T-cell (primary cell): ENCODE data around the gene KRTAP9-8. TPM values are rescaled to one million over a fixed set of nuclear protein-coding genes. Genes with fewer than 3 reads are reported as not detected.
A peak's percentile ranks its signal among the peaks of the same experiment; 100 is the strongest.
"Not testable (repeated sequence)": the region's sequence is repeated elsewhere in the genome, so short reads cannot be mapped to it uniquely, and the experiment has no call there.

Source experiments
- ATAC-seq, 4 experiments: fragments of 200-7000 bp in 3 of 4; fragments of 150-1000 bp in 1 of 4; cut with Tn5 transposase; replicated peaks in 1 of 4; 1 replicate in 3 of 4; 2 replicates in 1 of 4; pipeline ENCODE4 v1.10.0; 2021; ENCODE audit warnings: moderate library complexity in 3 of 4, mild to moderate bottlenecking in 2 of 4, moderate number of reproducible peaks in 1 of 4
- CTCF ChIA-PET, 2 donors: fragments of 300-600 bp; sonication (Branson Sonifier 250); formaldehyde crosslinking; loops; one replicate each; lab custom pipeline; 2022; ENCODE audit warnings: antibody characterized with exemption in 2 of 2; lab: Charles Lee
- POLR2A ChIA-PET, 2 donors: fragments of 300-600 bp; sonication (Branson Sonifier 250); formaldehyde crosslinking; loops; one replicate each; lab custom pipeline; 2022; ENCODE audit warnings: antibody characterized with exemption in 2 of 2; lab: Charles Lee
- DNase-seq, 35 experiments: peaks; one replicate each; pipeline versions ENCODE4 v3.0.0 to v3.0.0-alpha.2; 2013 to 2023
- H3K27ac ChIP-seq: one replicate; pipeline ENCODE4 v1.5.1; 2013; ENCODE audit warnings: low read length
- H3K27me3 ChIP-seq, 2 experiments: replicated peaks in 1 of 2; 1 replicate in 1 of 2; 2 replicates in 1 of 2; pipeline versions ENCODE4 v1.6.1 to v1.7.0; 2013; ENCODE audit warnings: low read length in 1 of 2, mixed read lengths in 1 of 2; ENCODE audit not compliant: control insufficient read depth in 2 of 2, insufficient read depth in 2 of 2; ENCODE audit errors: extremely low read depth in 1 of 2
- H3K36me3 ChIP-seq, 2 donors: 1 replicate in 1 of 2; 2 replicates in 1 of 2; pipeline versions ENCODE4 v1.6.1 to v1.7.0; 2013; ENCODE audit warnings: low read length in 1 of 2; ENCODE audit not compliant: control insufficient read depth in 2 of 2, insufficient read depth in 1 of 2; ENCODE audit errors: extremely low read depth in 1 of 2
- H3K4me1 ChIP-seq, 2 experiments: 1 replicate in 1 of 2; 2 replicates in 1 of 2; pipeline versions ENCODE4 v1.6.1 to v1.7.0; 2013; ENCODE audit warnings: low read length in 2 of 2, mixed read lengths in 1 of 2; ENCODE audit not compliant: insufficient read depth in 2 of 2, control insufficient read depth in 1 of 2; ENCODE audit errors: extremely low read depth in 1 of 2
- H3K4me3 ChIP-seq, 2 donors: 1 replicate in 1 of 2; 2 replicates in 1 of 2; pipeline versions ENCODE4 v1.5.1 to v1.7.0; 2013; ENCODE audit warnings: mild to moderate bottlenecking in 2 of 2, low read length in 1 of 2, moderate library complexity in 1 of 2; ENCODE audit not compliant: control insufficient read depth in 1 of 2; ENCODE audit errors: extremely low read depth in 1 of 2
- H3K9me3 ChIP-seq: 2 replicates; pipeline ENCODE4 v1.7.0; 2013
- H3K27ac Mint-ChIP-seq, 2 donors: one replicate each; pipeline ENCODE4 v1.8.0; 2020 to 2021; ENCODE audit warnings: mild to moderate bottlenecking in 2 of 2, mixed read lengths in 2 of 2
- H3K27me3 Mint-ChIP-seq, 2 donors: one replicate each; pipeline ENCODE4 v1.8.0; 2021 to 2022; ENCODE audit warnings: mixed read lengths in 2 of 2
- H3K36me3 Mint-ChIP-seq: one replicate; pipeline ENCODE4 v1.8.0; 2021; ENCODE audit warnings: mixed read lengths
- H3K4me1 Mint-ChIP-seq, 3 donors: one replicate each; pipeline ENCODE4 v1.8.0; 2020 to 2022; ENCODE audit warnings: mixed read lengths in 3 of 3, mild to moderate bottlenecking in 1 of 3
- H3K4me3 Mint-ChIP-seq, 3 donors: one replicate each; pipeline ENCODE4 v1.8.0; 2020 to 2022; ENCODE audit warnings: mild to moderate bottlenecking in 3 of 3, mixed read lengths in 3 of 3, moderate library complexity in 3 of 3
- H3K9me3 Mint-ChIP-seq, 3 donors: one replicate each; pipeline ENCODE4 v1.8.0; 2020 to 2022; ENCODE audit warnings: mixed read lengths in 3 of 3
- WGBS: methylation state at CpG from one replicate; pipeline ENCODE4 v1.1.5; 2013; ENCODE audit warnings: missing lambda C conversion rate; ENCODE audit not compliant: insufficient coverage; 5-methylcytosine and 5-hydroxymethylcytosine counted together
- total RNA-seq, 35 experiments: library from RNA in 6 of 35; stranded (reverse) in 6 of 35; fragments of 120-200 nt in 1 of 35; gene quantifications; one replicate each; pipeline versions ENCODE4 v1.2.1 to v1.2.4 and lab custom pipeline; 2013 to 2026

The KRTAP9-8 gene
- total RNA-seq, 5 donors from 2014 or later (not counting 1 experiment from before 2014, with no cell fraction given), result not detected

DNA sequence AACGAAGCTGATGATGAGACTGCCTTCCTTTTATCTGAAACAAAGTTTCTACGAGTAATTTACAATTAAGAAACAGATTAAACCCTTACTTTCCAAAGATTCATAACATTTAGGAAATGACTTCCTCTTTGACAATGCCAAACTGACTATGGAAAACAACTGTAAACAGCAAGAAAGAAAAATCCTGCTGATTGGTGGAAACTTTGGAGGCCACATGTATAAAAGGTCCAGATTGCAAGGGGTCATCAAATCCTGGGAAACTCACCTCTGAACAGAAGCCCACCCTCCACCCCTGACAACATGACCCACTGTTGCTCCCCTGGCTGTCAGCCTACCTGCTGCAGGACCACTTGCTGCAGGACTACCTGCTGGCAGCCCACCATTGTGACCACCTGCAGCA lies 27.3 kb downstream of the KRTAP9-8 start, which contains the start of gene KRTAP9-6:
TSS of gene KRTAP9-6 (plus strand) at position 301 of the 400 bp plus-strand sequence. CDS start at position 301, 0 bp downstream.
- H3K4me1 Mint-ChIP-seq, result peaks cover 6 to 27% (median 18%) of the 10 kb centered on the region in 3 donors
- no peaks in the 10 kb centered on the region for H3K9me3 Mint-ChIP-seq
- H3K36me3 Mint-ChIP-seq, result no peaks in the 10 kb centered on the region
- no peaks in the 10 kb centered on the region for H3K4me1 ChIP-seq
- no peak within 1 kb of the TSS for H3K4me3 Mint-ChIP-seq
- no peak within 1 kb of the TSS for H3K27ac ChIP-seq
- POLR2A ChIA-PET, result no interaction called here
- H3K27me3 ChIP-seq, result peaks cover 0 to 4% of the 10 kb centered on the region in 2 experiments
- CTCF ChIA-PET, result no interaction called here
- no CpG with 5 or more reads among the region's 2 CpGs for whole genome bisulfite sequencing
- H3K27me3 Mint-ChIP-seq, result peaks cover 11 to 12% of the 10 kb centered on the region in 2 donors
- no peak for ATAC-seq
- H3K36me3 ChIP-seq, result no peaks in the 10 kb centered on the region
- no peaks in the 10 kb centered on the region for H3K9me3 ChIP-seq
- no peak for DNase-seq
- no peak within 1 kb of the TSS for H3K4me3 ChIP-seq
- no peak within 1 kb of the TSS for H3K27ac Mint-ChIP-seq

DNA sequence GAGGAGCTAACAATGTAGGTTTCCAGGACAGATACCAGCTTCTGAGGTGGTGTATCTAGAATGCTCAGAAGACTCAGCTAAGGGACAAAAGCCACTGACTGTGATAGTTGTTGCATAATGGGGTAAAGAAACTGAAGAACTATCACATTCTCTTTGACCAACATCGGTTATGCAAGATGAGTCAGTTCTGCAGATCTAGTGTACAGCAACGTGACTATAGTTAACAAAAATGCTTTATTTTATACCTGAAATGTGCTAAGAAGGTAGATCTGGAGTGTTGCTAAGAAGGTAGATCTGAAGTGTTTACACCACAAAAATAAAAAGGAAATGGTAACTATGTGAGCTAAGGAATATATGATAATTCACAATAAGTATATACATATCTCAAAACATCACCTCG lies 29.9 kb downstream of the KRTAP9-8 start:
- no peak overlapping the region for H3K4me3 ChIP-seq
- ChIA-PET CTCF (no interaction called here), POLR2A (no interaction called here)
- Mint-ChIP-seq H3K4me1 (peaks cover 4 to 14% (median 9%) of the 10 kb centered on the region in 3 donors), H3K9me3 (no peaks in the 10 kb centered on the region), H3K4me3 (no peak overlapping the region), H3K36me3 (no peaks in the 10 kb centered on the region), H3K27ac (no peak overlapping the region), H3K27me3 (peaks cover 2 to 14% of the 10 kb centered on the region in 2 donors)
- WGBS, result no CpG with 5 or more reads among the region's 3 CpGs
- H3K27ac ChIP-seq, result no peak overlapping the region
- no peak for ATAC-seq
- peaks cover 0 to 4% of the 10 kb centered on the region in 2 experiments for H3K27me3 ChIP-seq
- no peak for DNase-seq
- H3K4me1 ChIP-seq, result no peaks in the 10 kb centered on the region
- H3K36me3 ChIP-seq, result no peaks in the 10 kb centered on the region
- no peaks in the 10 kb centered on the region for H3K9me3 ChIP-seq

DNA sequence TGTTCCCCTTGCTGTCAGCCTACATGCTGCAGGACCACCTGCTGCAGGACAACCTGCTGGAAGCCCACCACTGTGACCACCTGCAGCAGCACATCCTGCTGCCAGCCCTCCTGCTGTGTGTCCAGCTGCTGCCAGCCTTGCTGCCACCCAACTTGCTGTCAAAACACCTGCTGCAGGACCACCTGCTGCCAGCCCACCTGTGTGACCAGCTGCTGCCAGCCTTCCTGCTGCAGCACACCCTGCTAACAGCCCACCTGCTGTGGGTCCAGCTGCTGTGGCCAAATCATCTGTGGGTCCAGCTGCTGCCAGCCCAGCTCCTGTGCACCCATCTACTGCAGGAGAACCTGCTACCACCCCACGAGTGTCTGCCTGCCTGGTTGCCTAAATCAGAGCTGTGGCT lies 33.5 kb downstream of the KRTAP9-8 start:
- H3K4me3 ChIP-seq, DNase-seq, H3K27ac Mint-ChIP-seq, H3K9me3 ChIP-seq, POLR2A ChIA-PET, H3K4me1 ChIP-seq, H3K27me3 ChIP-seq, ATAC-seq, H3K9me3 Mint-ChIP-seq, H3K27ac ChIP-seq, H3K36me3 ChIP-seq, H3K4me3 Mint-ChIP-seq, H3K36me3 Mint-ChIP-seq, CTCF ChIA-PET: not testable (repeated sequence)
- peaks cover 0 to 16% (median 8%) of the 10 kb centered on the region in 3 donors for H3K4me1 Mint-ChIP-seq
- peaks cover 5 to 11% of the 10 kb centered on the region in 2 donors for H3K27me3 Mint-ChIP-seq
- no CpG with 5 or more reads among the region's 1 CpG for WGBS

- no peak overlapping the region for H3K4me3 ChIP-seq
- peaks cover 9 to 16% of the 10 kb centered on the region in 2 donors for H3K27me3 Mint-ChIP-seq
- no peaks in the 10 kb centered on the region for H3K4me1 ChIP-seq
- H3K4me1 Mint-ChIP-seq, result peaks cover 0 to 16% (median 8%) of the 10 kb centered on the region in 3 donors
- POLR2A ChIA-PET, result interaction anchor here in 1 of 2 donors (0.6 kb wide), 1 partner anchor 417 kb away, joined by 3 read pairs; no protein-coding TSS in a partner anchor
- H3K9me3 Mint-ChIP-seq, result no peaks in the 10 kb centered on the region
- H3K9me3 ChIP-seq, result no peaks in the 10 kb centered on the region
- no peak overlapping the region for H3K27ac ChIP-seq
- CTCF ChIA-PET, result no interaction called here
- ATAC-seq (no peak), DNase-seq (no peak)
- H3K4me3 Mint-ChIP-seq, result no peak overlapping the region
- H3K36me3 Mint-ChIP-seq, result no peaks in the 10 kb centered on the region
- no peak overlapping the region for H3K27ac Mint-ChIP-seq
- H3K36me3 ChIP-seq, result no peaks in the 10 kb centered on the region
- no peaks in the 10 kb centered on the region for H3K27me3 ChIP-seq
- WGBS, result no CpG with 5 or more reads among the region's 1 CpG
Measured at GRCh38 chr17:41271858-41272257, 34.1 kb downstream of the KRTAP9-8 start.

GRCh38 chr17:41275648-41276190 lies 37.9 kb downstream of the KRTAP9-8 start, which contains the start of gene KRTAP9-7:
TSS of gene KRTAP9-7 (plus strand) at chr17:41275698. CDS start at chr17:41275698, 0 bp downstream.
- 81% methylated on average over 3 of the region's 3 CpGs for WGBS
- POLR2A ChIA-PET, H3K27ac Mint-ChIP-seq, H3K27ac ChIP-seq, ATAC-seq, H3K9me3 Mint-ChIP-seq, H3K4me3 Mint-ChIP-seq, H3K27me3 ChIP-seq, H3K4me3 ChIP-seq, CTCF ChIA-PET, H3K4me1 ChIP-seq, H3K36me3 ChIP-seq, H3K9me3 ChIP-seq, H3K36me3 Mint-ChIP-seq: not testable (repeated sequence)
- Mint-ChIP-seq H3K27me3 (peaks cover 11 to 18% of the 10 kb centered on the region in 2 donors), H3K4me1 (peaks cover 0 to 11% (median 4%) of the 10 kb centered on the region in 3 donors)
- DNase-seq, result peak in 1 of 35 experiments; percentile 0

DNA sequence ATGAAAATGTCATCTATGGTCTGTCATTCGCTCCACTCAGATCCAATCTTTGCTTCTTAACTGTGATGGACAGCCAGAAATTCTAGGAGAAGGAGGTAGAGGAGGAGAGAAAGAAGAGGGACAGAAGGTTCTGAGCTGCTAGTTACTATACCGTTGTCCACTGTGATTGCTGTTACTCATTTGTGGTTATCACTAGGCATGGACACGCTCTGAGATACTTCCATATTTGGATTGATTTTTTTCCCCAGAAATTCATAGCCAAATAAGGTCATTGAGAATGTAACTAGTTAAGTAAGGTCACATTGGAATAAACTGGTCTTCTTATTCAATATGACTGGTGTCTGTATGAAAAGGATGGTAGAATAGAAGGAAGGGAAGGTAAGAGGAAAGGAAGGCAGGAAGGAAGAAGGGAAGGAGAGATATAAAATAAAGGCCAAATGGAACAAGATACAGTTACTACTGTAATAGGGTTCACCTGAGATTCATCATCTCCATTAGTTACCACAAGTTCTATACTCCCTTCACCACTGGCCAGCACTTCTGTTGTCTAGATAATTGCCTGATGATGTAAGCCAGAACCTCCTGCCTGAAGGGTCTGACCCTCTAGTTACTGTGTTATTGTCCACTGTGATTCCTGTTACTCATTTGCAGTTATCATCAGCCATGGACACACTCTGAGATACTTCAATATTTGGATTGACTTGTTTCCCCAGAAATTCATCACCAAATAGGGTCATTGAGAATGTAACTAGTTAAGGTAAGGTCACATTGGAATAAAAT lies 40.6 kb downstream of the KRTAP9-8 start:
- H3K9me3 Mint-ChIP-seq, result no peaks in the 10 kb centered on the region
- H3K27ac Mint-ChIP-seq, result no peak overlapping the region
- 90% methylated on average over 2 of the region's 3 CpGs for WGBS
- H3K4me1 Mint-ChIP-seq, result peaks cover 0 to 5% (median 0%) of the 10 kb centered on the region in 3 donors
- DNase-seq (peak in 1 of 35 experiments; percentile 0), ATAC-seq (no peak)
- ChIA-PET CTCF (no interaction called here), POLR2A (no interaction called here)
- peaks cover 11 to 12% of the 10 kb centered on the region in 2 donors for H3K27me3 Mint-ChIP-seq
- Histone ChIP-seq H3K9me3 (no peaks in the 10 kb centered on the region), H3K4me3 (no peak overlapping the region), H3K4me1 (no peaks in the 10 kb centered on the region), H3K27me3 (no peaks in the 10 kb centered on the region), H3K27ac (no peak overlapping the region), H3K36me3 (no peaks in the 10 kb centered on the region)
- no peaks in the 10 kb centered on the region for H3K36me3 Mint-ChIP-seq
- H3K4me3 Mint-ChIP-seq, result no peak overlapping the region
